Stimulated activated CD8-positive, alpha-beta memory T cell treated with anti-CD3 and anti-CD28 coated beads, Interleukin-15, amount 100 ng/mL, for 1 hour (primary cell): ENCODE results near the gene TPRG1L.
A peak's percentile ranks its signal among the peaks of the same experiment; 100 is the strongest.

Experiments
- DNase-seq: peaks from one replicate; pipeline ENCODE4 v3.0.0-alpha.2; 2020; ENCODE audit warnings: low read depth

Gene TPRG1L

DNA sequence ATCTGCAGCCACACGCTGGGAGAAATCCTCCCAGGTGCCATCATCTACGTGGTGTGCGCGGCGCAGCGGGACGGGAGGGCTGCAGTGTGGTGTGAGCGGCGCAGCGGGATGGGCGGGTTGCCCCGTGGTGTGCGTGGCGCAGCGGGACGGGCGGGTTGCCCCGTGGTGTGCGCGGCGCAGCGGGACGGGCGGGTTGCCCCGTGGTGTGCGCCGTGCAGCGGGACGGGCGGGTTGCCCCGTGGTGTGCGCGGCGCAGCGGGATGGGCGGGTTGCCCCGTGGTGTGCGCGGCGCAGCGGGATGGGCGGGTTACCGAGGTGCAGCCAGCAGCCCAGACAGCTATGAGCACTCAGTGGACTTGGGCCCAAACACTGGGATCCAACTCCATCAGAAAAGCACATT lies 20.4 kb downstream of the TPRG1L start:
- DNase-seq = no peak

DNA sequence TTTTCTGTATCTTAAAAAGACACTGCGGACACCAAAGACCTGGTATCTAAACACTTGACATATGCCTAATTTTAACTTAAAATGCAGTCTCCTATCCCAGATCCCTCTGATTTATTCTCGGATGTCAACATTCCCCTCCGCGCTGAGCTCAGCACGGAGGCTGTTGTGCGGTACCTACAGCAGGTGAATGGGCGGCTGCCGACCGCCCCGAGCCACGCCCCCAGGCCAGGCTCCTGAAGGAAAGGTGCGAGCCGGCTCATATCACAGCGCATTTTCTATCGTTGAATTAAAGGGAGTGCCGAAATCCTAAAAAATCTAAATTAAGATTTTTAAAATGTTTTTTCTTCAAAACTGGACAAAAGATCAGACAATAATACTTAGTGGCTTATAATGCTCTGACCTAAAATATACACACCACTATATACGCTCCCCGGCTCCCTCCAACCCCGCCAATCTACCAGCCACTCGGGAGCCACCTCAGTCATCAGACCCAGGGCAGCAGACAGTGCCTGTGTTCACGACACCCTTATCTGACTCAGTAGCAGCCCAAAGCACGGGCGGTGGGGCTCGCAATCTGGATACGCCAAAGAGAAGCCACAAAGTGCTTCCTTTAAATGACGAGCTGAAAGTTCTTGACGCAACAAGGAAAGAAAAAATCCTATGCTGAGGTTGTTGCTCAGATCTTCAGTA lies 21.0 kb downstream of the TPRG1L start:
- no peak for DNase-seq

DNA sequence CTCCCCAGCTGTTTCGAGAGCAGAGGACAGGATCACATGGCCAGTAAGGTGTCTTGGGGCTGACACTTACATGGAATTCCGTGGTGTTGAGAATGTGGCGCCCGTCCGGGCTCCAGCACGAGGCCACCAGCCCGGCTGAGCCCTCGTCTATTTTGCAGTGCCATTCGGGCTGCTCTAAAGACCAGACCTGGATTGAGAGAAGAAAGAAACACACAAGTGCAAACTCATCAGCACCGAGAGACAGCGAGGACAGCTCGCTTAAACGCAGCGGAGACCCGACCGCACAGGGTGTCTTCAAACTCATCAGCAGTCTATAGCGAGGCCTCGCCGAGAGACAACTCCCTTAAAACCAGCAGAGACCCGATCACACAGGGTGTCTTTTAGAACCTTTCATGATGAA lies 21.8 kb downstream of the TPRG1L start:
- DNase-seq = no peak

DNA sequence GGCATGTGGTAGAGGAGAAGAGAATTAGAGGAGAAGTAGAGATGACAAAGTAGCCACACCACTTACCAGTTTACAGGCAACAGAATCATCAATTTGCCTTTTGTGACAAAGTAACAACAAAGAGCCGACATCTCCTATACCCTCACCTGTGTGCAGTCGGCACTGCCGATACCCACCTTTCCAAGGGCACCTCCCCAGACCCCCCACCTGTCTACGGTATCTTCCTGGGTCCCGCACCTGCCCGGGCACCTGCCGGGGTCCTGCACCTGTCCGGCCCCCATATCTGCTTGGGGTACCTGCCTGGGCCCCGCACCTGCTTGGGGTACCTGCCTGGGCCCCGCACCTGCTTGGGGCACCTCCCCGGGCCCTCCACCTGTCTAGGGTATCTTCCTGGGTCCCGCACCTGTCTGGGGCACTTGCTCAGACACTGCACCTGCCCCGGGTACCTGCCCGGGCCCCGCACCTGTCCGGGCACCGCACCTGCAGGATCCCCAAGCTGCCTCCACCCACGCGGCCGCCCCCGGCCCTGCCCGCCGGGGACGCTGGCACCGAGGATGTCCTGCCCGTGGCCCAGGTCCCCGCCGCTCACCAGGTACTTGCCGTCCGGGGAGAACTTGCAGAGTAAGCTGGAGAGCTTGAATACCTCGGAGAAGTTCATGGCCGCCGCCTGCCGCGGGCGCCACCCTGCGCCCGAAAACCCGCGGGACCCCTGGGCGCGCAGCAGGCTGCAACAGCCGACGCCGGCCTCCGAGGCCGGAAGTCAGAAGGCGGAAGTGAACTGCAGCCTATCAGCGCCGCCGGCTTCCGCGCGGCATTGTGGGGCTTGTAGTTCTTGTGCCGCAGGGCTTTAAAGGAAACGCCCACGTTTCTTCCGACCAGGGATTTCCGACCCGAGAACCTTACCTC lies 24.8 kb downstream of the TPRG1L start, which contains the start of gene WRAP73:
Gene WRAP73, minus strand, starts transcription at position 762 of the 906 bp plus-strand sequence. Its CDS starts 104 bp downstream, at position 658.
- DNase-seq = peak; percentile 66

DNA sequence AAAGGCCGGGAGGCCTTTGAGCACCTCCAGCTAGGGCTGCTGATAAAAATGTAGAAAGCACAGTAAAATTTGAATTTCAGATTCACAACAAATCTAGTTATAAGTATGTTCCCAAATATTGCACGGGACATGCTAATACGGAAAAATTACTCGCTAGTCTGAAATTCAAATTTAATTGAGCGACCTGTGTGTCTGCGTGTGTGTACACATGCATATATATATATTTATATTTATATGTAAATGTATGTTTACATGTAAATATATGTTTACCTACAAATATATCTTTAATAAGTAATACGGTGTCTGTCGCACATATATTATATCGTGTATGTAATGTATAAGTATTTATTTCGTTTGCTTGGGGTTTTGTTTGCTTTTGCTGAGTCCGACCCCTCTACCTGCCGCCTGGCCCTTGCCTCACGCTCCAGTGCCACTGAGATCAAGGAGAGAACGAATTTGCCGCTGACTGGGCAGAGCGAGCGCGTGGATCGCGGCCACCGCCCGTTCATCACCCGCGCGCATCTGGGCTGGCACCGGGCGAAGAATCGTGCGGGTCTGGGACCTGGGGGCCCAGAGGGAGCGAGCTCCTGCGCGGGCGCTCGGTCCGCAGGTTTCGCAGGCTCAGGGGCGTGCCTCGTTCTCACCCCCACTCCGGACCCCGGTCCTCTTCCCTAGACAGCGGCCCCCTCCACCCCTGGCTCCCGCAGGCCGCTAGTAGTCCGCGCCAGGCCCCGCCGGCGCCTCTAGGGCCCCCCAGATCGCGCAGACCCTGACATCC lies 25.6 kb downstream of the TPRG1L start:
- no peak for DNase-seq

DNA sequence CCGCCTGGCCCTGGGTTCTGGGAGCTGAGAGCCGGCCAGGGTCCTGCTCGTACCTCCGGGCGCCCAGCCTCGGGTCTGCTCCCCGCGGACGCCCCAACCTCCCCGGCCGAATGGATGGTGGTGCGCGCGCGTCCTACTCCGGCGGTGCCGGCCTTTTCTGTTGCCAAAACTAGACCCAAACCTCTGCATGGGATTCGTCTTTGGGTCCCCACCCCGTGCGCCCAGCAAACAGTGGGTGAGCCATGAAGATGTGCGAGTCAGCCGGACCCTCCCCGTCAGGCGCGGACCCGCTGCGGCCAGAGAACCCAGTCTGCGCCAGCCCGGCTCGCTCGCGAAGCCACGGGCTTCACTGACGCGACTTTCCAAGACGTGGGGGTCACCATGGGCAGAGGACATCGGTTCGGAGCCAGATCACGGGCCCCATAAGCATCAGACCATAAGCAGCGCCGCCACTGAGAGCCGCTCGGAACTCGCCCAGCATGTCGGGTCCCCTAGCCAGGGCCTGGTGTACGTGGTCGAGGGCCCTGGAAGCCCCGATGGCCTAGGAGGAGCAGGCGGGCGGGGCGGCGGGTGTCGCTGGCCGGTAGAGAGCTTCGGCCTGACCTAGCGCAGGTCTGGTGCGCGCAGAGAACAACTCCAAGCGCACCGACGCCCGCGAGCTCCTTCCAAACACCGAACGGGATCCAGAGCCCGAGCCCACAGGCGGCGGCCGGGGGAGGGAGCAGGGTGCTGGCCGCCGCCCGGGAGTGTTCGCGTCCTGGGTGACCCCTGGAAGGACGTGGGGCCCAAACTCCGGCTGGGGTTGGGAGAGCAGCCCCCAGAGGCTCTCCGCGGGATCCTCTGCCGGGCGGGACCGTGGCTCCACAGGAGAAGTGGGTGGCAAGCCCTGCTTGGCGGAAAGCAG lies 26.5 kb downstream of the TPRG1L start:
- no peak for DNase-seq

DNA sequence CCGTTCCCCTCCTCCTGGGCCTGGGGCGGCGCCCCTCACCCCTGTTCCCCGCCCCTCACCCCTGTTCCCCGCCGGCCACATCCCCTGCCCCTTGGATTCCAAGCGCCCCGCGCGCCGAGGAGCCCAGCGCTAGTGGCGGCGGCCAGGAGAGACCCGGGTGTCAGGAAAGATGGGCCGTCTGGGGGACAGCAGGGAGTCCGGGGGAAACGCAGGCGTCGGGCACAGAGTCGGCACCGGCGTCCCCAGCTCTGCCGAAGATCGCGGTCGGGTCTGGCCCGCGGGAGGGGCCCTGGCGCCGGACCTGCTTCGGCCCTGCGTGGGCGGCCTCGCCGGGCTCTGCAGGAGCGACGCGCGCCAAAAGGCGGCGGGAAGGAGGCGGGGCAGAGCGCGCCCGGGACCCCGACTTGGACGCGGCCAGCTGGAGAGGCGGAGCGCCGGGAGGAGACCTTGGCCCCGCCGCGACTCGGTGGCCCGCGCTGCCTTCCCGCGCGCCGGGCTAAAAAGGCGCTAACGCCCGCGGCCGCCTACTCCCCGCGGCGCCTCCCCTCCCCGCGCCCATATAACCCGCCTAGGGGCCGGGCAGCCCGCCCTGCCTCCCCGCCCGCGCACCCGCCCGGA lies 27.2 kb downstream of the TPRG1L start, which contains the start of gene TP73:
Gene TP73, plus strand, starts transcription at position 587 of the 618 bp plus-strand sequence. CDS start 29,850 bp downstream, outside the sequence.
- DNase-seq = no peak

DNA sequence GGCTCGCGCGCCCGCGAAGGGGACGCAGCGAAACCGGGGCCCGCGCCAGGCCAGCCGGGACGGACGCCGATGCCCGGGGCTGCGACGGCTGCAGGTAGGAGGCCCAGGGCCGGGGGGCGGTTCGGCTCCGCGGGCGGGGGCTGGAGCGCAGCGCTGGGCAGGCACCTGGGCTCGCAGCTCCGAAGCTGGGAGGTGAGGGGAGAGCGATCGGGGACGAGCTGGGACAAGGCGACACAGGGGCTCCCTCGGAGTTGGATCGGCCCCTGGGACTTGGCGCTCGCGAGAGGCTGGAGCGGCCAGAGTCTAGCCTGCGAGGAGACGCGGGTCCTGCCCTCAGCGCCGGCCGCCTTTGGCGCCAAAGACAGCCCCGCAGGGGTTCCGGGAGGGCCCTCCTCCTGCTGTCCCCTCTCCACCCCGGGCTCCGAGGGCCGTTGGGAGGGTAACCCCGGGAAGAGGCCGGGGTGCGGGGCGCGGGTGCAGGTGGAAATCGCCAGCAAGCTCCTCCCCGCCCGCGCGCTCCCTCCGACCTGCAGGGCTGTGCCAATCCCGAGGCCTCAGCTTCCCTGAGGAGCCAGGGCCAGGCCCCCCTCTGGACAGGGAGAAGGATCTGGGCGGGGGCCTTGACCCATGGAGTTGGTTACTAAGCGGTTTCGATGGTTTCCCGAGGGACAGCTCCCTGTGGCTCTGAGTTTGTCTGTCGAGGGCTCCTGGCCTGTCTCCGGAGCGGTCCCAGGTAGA lies 27.9 kb downstream of the TPRG1L start:
- no peak for DNase-seq

DNA sequence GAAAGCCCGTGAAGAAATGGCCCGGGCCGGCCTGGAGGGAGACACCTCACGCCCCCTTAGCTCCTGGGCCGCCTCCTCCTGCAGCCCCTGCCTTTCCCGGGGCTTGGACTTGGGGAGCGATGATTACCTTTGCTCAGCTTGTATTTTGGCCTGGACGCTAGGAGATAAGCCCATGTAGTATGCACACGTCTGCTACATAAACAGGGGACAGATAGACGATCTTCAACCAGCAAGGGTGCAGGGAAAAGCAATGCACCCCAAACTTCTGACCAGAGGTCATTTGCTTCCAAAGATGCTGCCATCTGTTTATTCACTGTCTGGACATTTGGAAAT lies 28.4 kb downstream of the TPRG1L start:
- DNase-seq = no peak

DNA sequence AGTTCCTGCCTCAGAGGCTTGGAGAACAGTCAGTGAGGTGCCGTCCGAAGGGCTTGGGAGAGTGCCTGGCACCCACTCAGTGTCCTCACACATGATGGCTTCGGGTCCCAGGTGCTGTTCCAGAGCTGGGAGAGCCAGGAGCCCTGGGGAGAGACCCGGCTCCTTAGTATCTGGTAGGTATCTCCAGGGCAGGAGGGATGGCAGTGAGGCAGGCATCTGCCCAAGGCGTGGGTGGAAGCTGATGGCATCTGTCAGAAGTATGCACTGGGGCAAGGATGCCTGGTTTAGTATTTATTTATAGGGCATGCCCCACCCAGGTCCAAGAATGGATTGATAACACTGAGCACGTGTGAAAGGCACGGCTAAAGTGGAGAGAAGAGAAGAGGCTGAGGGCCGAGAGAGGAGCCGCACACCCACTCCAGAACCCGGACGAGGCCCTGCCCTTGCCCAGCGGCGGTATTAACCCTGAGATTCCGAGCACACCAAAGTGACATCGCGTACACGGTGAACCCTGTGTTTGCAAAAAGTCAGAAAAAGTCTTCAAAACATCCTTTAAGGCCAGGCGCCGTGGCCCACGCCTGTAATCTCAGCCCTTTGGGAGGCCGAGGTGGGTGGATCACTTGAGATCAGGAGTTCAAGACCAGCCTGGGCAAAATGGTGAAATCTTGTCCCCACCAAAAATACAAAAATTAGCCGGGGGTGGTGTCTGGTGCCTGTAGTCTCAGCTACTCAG lies 29.9 kb downstream of the TPRG1L start:
- DNase-seq = no peak

DNA sequence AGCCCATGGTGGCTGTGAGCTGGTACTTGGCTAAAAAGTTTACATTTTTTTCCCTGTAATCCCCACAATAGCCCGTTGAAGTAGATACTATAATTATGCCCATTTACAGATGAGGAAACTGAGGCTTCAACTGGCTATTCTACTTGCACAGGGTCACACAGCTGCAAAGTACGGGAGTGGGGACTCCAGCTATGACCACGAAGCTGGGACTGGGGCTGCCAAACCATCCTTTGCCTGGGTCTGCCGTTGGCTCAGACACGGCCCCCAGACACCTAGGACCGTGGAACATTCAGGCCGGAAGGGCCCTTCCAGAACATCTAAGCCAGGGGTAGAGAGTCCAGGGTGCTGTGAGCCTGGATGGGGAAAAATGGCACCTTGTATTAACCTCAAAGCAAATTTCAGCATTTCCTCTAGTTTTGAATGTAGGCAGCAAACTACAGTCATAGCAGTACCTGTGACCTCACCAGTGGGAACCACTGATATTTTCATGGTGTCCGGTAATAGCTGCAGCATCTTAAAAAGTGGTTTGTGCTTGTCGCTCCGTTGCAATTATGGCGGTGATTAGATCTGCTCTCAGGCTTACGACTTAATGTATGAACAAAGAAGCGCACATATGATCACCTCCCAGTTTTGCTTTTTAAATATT lies 31.8 kb downstream of the TPRG1L start:
- DNase-seq = no peak

DNA sequence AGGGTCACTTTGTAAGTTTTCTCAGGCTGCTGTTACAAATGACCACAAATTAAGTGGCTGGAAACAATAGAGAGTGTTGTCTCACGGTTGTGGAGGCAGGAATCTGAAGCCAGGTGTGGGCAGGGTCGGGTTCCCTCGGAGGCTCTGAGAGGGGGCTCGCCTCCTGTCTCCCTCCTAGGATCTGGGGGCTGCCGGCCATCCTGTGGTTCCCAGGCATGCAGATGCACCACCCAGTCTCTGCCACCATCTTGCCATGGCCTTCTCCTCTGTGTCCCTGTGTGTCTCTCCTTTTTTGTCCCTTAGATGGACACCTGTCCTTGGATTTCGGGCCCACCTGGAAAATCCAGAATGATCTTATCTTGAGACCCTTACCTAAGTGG lies 32.3 kb downstream of the TPRG1L start:
- no peak for DNase-seq

DNA sequence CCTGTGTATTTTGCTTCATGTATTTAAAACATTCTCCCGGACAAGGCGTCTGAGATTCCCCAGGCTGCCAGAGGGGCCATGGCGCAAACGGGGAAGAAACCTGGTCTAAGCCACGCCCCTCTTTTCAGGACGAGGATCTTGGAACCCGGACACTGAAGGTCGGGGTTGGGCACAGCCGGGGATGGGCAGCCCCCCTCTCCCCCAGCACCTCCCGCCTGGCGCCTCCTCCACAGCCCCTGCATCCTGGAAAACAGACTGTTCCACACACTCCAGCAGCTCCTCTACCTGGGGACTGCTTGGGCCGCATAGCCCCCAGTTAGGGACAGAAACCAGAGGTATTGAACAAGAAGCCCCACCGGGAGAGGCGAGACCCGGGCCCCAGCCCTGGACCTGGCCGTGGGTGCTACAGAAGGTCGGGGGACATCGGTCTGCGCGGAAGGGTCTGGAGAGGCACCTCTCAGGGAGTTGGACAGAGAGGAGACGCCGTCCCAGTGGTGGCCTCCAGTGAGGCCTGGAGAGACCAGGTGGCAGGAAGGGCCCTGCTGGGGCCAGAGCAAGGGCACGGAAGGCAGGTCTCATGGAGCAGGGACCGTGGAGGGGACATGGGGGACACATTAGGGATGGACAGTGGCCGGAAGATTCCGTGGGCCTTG lies 32.9 kb downstream of the TPRG1L start:
- no peak for DNase-seq

DNA sequence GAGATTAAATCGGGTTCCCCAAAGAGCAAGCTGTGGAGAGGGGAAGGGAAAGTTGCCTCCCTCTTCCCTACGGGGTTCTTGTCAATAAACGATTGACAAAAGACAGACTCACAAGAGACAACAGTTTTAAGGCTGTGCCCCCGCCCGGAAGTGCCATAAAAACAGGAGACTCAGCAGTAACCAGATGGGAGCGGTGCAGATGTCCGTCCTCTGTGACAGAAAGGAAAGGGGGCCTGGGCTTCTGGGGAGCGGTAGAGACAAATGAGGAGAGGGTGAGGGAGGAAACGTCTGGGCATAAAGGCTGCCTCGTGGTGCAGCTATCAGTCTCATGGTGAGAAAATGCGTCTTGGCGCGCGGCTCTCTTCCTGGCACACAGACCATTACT lies 33.4 kb downstream of the TPRG1L start:
- DNase-seq = no peak

DNA sequence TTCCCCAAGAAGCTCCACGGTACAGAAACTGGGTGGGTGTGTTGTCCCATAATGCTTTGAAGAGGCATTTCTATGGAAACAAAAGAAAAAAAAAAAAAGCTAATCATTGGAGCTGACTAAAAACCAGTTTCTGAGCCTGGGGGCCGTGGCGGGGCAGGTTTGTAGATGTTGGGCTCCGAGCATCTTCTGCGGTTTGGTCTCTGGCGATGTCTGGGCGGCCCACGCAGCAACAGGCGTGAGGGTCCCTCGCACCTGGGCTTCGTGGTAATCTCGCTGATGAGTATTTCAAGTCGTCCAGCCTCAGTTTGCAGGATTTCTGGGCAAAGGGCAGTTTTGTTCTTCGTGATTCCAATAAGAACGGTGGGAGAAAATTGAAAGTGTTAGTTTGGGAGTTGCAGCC lies 34.3 kb downstream of the TPRG1L start:
- no peak for DNase-seq

DNA sequence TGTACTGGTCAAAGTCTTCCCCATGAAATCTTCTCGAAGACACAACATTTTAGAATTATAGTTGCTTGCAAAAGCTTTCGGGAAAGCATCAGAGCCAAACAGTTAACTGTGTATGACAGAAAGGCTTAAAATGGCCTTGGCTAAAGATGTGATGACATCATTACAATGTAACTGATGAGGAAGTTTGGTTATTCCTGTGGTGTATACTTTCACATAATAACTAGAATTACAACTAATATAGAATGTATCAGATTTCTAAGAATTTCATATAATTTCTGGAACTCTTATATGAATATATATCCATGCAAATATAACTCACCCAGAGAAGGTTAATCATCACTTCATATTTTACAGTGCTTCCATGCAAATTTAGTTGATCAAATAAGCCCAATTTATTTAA lies 35.9 kb downstream of the TPRG1L start:
- no peak for DNase-seq

DNA sequence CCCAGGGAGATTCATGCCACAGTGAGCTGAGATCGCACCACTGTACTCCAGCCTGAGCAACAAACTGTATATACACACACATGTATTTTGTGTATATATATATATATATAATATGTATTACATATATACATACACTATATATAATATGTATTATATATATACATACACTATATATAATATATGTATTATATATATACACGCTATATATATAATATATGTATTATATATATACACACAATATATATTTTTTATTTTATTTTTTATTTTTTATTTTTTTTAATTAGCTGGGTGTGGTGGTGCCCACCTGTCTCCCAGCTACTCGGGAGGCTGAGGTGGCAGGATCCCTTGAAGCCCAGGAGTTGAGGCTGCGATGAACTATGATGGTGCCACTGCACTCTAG lies 36.8 kb downstream of the TPRG1L start:
- DNase-seq = no peak

DNA sequence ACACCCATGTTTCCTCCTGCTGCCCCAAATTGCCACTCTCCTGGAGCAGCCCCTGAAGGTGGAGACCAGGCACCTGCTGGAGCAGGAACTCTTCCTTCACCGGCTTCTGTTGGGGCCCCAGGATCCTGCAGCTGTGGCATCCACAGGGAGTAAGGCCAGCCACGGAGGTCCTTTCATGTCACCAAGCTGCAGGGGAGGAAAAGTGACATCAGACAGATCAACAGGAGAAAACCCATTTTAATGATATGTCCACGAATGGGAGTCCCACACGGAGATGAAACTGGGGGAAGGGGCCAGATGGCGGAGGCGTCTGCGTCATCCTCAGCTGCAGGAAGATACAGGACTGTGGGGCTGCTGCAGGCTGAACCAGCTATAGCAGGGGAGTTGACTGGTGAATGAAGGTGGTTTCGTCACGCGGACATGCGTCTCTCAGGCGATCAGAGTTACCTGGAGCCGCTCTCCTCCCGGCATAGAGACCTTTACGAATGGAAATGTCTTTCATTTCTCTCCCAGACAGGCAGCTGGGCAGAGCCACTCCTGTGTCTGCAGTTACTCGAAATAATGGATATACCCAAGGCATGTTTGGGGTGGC lies 37.4 kb downstream of the TPRG1L start:
- no peak for DNase-seq
